SK-N-SH treated with all-trans-retinoic acid at 6 μM for 48 hours (cell line): ENCODE data around the gene ARPC1B.

Experiments
- ARNTL ChIP-seq: fragments of 450-650 bp; formaldehyde crosslinking; IDR thresholded peaks from 2 replicates; pipeline ENCODE4 v1.5.0; 2020; ENCODE audit warnings: low read depth, mild to moderate bottlenecking, moderate library complexity, borderline replicate concordance
- PATZ1 ChIP-seq: fragments of 250-450 bp; sonication (Bioruptor Pico); IDR thresholded peaks from 2 replicates; pipeline ENCODE4 v1.8.0; 2020; ENCODE audit warnings: mild to moderate bottlenecking, moderate library complexity, borderline replicate concordance
- PPARA ChIP-seq: fragments of 250-450 bp; sonication (Bioruptor Pico); IDR thresholded peaks from 2 replicates; pipeline ENCODE4 v1.5.0; 2020; ENCODE audit warnings: mild to moderate bottlenecking, borderline replicate concordance
- TOX ChIP-seq: fragments of 250-450 bp; sonication (Bioruptor Pico); IDR thresholded peaks from 2 replicates; pipeline ENCODE4 v1.8.0; 2021; ENCODE audit warnings: mild to moderate bottlenecking, moderate library complexity, borderline replicate concordance
- ZC3H10 ChIP-seq: fragments of 250-450 bp; sonication (Bioruptor Pico); IDR thresholded peaks from 2 replicates; pipeline ENCODE4 v1.5.1; 2021; ENCODE audit warnings: mild to moderate bottlenecking, moderate library complexity
- ZNF70 ChIP-seq: fragments of 450-650 bp; formaldehyde crosslinking; IDR thresholded peaks from 2 replicates; pipeline ENCODE4 v1.5.0; 2020; ENCODE audit warnings: mild to moderate bottlenecking, moderate library complexity

GRCh38 chr7:99386584-99387238, 12.2 kb downstream of the ARPC1B start:
- TF ChIP-seq PPARA (CRISPR knock-in tag) (no peak), TOX (CRISPR knock-in tag) (no peak), ZC3H10 (CRISPR knock-in tag) (no peak), ARNTL (CRISPR knock-in tag) (no peak), ZNF70 (CRISPR knock-in tag) (no peak), PATZ1 (CRISPR knock-in tag) (no peak)
